SU-DHL-6 (cell line): ENCODE measurements around the gene PPFIA4.

Source experiments
- H2AFZ ChIP-seq: fragments of 200-600 bp; sonication (generic); 2 replicates; pipeline ENCODE4 v1.6.1; 2014; ENCODE audit warnings: low read depth, mild to moderate bottlenecking, moderate library complexity, mixed read lengths, antibody characterized with exemption, low read length; ENCODE audit not compliant: severe bottlenecking
- H3F3A ChIP-seq: fragments of 200-600 bp; shearing (Covaris generic); 2 replicates; pipeline ENCODE4 v1.6.0; 2016; ENCODE audit warnings: antibody characterized with exemption, mild to moderate bottlenecking; ENCODE audit not compliant: insufficient read depth
- H3K27ac ChIP-seq: fragments of 200-600 bp; sonication (generic); 2 replicates; pipeline ENCODE4 v1.5.1; 2016; ENCODE audit warnings: low read depth, mild to moderate bottlenecking, low read length, moderate library complexity, mixed read lengths
- H3K27me3 ChIP-seq: fragments of 200-600 bp; sonication (generic), shearing (Covaris generic); 2 replicates; pipeline ENCODE4 v1.6.0; 2014; ENCODE audit warnings: mild to moderate bottlenecking, low read length
- H3K36me3 ChIP-seq: fragments of 200-600 bp; sonication (generic); 2 replicates; pipeline ENCODE4 v1.6.1; 2014; ENCODE audit warnings: mild to moderate bottlenecking, low read length, mixed read lengths
- H3K4me2 ChIP-seq: fragments of 300-600, 200-600 bp; shearing (Covaris generic), sonication (generic); 2 replicates; pipeline ENCODE4 v1.6.0; 2014; ENCODE audit warnings: low read length, low read depth, mild to moderate bottlenecking; ENCODE audit not compliant: poor library complexity, severe bottlenecking
- H3K4me3 ChIP-seq: fragments of 200-600 bp; sonication (generic); 2 replicates; pipeline ENCODE4 v1.5.1; 2014; ENCODE audit warnings: antibody characterized with exemption, low read length, mild to moderate bottlenecking, mixed read lengths; ENCODE audit not compliant: insufficient read depth, poor library complexity, severe bottlenecking
- H3K79me2 ChIP-seq: fragments of 200-600 bp; sonication (generic); 2 replicates; pipeline ENCODE4 v1.6.1; 2014; ENCODE audit warnings: mild to moderate bottlenecking, low read length, moderate library complexity; ENCODE audit not compliant: insufficient read depth
- H3K9ac ChIP-seq: fragments of 200-600 bp; sonication (generic); 2 replicates; pipeline ENCODE4 v1.7.0; 2014; ENCODE audit warnings: mild to moderate bottlenecking, low read length
- H3K9me2 ChIP-seq: fragments of 200-600 bp; sonication (generic); replicated peaks from 2 replicates; pipeline ENCODE4 v1.6.1; 2014; ENCODE audit warnings: low read length; ENCODE audit not compliant: insufficient read depth
- H3K9me3 ChIP-seq: fragments of 200-600 bp; sonication (generic); 2 replicates; pipeline ENCODE4 v1.6.1; 2014; ENCODE audit warnings: low read length, mixed read lengths; ENCODE audit not compliant: insufficient read depth
- H4K20me1 ChIP-seq: fragments of 200-600 bp; sonication (generic); 2 replicates; pipeline ENCODE4 v1.6.1; 2014; ENCODE audit warnings: low read depth, mild to moderate bottlenecking, antibody characterized with exemption, low read length, moderate library complexity, mixed read lengths
- EZH2phosphoT487 ChIP-seq: fragments of 200-600 bp; sonication (generic), shearing (Covaris generic); conservative IDR thresholded peaks from 2 replicates; pipeline ENCODE4 v1.6.1; 2018; ENCODE audit warnings: mild to moderate bottlenecking, antibody characterized with exemption, low read length, moderate library complexity, mixed read lengths
- TF ChIP-seq, protein P1 (sequence below): fragments of 200-600 bp; sonication (generic); IDR thresholded peaks from one replicate; pipeline ENCODE4 v1.5.1; 2017; ENCODE audit warnings: antibody characterized with exemption, mild to moderate bottlenecking, low read length, moderate library complexity; ENCODE audit not compliant: insufficient read depth, poor library complexity, severe bottlenecking

The PPFIA4 gene

DNA sequence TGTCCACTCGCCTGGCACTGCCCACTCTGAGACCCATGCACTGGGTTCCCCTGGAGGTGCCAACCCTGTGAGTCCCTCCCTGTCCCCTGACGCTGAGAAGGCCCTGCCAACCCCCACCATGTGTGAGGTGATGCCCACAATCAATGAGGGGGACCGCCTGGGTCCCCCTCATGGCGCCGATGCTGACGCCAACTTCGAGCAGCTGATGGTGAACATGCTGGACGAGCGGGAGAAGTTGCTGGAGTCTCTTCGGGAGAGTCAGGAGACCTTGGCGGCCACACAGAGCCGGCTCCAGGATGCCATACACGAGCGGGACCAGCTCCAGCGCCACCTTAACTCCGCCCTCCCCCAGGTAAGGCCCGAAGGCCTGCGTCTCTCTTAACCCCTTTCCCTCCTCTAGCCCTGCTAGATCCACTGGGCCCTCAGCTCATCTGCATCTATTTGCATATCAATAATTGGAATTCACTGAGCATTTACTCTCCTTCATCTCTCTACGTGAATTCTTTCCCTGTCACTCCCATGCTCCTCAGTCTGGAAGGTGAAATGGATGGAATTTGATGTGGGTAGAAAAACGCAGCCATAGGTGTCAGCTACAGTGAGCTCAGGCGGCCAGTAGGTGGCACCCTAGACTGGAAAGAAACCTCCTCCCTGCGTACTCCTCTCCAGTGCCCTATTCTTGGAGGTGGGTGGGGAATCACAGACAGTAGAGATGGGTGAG, 12.8 kb downstream of the PPFIA4 start:
- H3K27ac ChIP-seq, result no peak overlapping the region
- H3K4me2 ChIP-seq, result no peak overlapping the region
- H3K27me3 ChIP-seq, result no peaks in the 10 kb centered on the region
- H3K9me2 ChIP-seq, result no peaks in the 10 kb centered on the region
- H3F3A ChIP-seq, result no peaks in the 10 kb centered on the region
- H4K20me1 ChIP-seq, result no peaks in the 10 kb centered on the region
- no peak overlapping the region for H3K9ac ChIP-seq
- no peaks in the 10 kb centered on the region for H3K36me3 ChIP-seq
- no peaks in the 10 kb centered on the region for H3K79me2 ChIP-seq
- no peaks in the 10 kb centered on the region for H3K9me3 ChIP-seq
- no peak overlapping the region for H2AFZ ChIP-seq
- no peak overlapping the region for H3K4me3 ChIP-seq
- no peak for TF ChIP-seq EZH2phosphoT487
- TF ChIP-seq, protein P1, sequence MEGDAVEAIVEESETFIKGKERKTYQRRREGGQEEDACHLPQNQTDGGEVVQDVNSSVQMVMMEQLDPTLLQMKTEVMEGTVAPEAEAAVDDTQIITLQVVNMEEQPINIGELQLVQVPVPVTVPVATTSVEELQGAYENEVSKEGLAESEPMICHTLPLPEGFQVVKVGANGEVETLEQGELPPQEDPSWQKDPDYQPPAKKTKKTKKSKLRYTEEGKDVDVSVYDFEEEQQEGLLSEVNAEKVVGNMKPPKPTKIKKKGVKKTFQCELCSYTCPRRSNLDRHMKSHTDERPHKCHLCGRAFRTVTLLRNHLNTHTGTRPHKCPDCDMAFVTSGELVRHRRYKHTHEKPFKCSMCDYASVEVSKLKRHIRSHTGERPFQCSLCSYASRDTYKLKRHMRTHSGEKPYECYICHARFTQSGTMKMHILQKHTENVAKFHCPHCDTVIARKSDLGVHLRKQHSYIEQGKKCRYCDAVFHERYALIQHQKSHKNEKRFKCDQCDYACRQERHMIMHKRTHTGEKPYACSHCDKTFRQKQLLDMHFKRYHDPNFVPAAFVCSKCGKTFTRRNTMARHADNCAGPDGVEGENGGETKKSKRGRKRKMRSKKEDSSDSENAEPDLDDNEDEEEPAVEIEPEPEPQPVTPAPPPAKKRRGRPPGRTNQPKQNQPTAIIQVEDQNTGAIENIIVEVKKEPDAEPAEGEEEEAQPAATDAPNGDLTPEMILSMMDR, result peak; percentile 93

GRCh38 chr1:203039609-203040512, 13.6 kb downstream of the PPFIA4 start:
- Histone ChIP-seq H3K4me3 (no peak overlapping the region), H4K20me1 (no peaks in the 10 kb centered on the region), H3K4me2 (no peak overlapping the region), H3K79me2 (no peaks in the 10 kb centered on the region), H3K9ac (no peak overlapping the region), H3K27me3 (no peaks in the 10 kb centered on the region), H3F3A (no peaks in the 10 kb centered on the region), H3K9me2 (no peaks in the 10 kb centered on the region), H2AFZ (no peak overlapping the region), H3K36me3 (no peaks in the 10 kb centered on the region), H3K9me3 (no peaks in the 10 kb centered on the region), H3K27ac (no peak overlapping the region)
- TF ChIP-seq EZH2phosphoT487, result no peak
- TF ChIP-seq, protein P1, result peak; percentile 6

DNA sequence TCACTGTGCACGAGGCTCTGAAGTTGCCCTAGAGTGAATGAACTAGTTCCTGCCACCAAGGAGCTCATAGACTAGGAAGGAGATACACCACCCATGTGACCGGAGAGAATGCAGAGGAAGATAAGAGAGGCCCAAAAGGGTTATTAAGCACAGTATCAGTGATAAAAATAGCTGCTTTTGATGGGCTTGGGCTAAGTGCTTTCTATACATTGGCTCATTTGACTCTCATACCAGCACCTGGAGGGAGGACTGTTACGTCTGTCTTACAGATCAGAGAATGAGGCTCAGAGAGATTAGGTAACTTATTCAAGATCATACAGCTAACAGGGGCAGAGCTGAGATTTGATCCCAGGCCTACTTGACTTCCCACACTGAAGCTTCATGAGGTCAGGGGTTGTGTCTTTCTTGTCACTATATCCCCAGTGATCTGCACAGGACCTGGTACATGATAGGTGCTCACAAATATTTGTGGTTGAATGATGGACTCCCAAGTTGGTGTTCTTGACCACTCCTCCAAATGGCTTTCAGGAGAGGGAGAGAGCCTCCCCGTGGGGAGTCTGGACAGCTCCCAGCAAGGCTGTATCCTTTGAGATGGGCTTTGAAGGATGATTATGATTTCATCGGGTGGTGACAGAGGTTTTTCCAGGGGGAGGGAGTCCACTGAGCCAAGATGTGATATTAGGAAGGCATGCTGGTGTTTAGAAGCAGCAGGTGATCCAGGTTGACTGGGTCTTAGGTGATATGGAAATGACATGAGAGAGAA, 14.4 kb downstream of the PPFIA4 start:
- Histone ChIP-seq H3K9me3 (no peaks in the 10 kb centered on the region), H3K79me2 (no peaks in the 10 kb centered on the region), H3K9me2 (no peaks in the 10 kb centered on the region), H3K9ac (no peak overlapping the region), H3F3A (no peaks in the 10 kb centered on the region), H3K27me3 (no peaks in the 10 kb centered on the region), H3K27ac (no peak overlapping the region), H2AFZ (no peak overlapping the region), H3K4me3 (no peak overlapping the region), H4K20me1 (no peaks in the 10 kb centered on the region), H3K36me3 (no peaks in the 10 kb centered on the region), H3K4me2 (no peak overlapping the region)
- TF ChIP-seq, protein P1, result no peak
- no peak for TF ChIP-seq EZH2phosphoT487
